GM12878 (cell line): ENCODE data around the gene DCTN2.

Experiments used
- BACH1 ChIP-seq: fragments of 450-650 bp; IDR thresholded peaks from 2 replicates; pipeline ENCODE4 v1.6.1; 2017; ENCODE audit warnings: mild to moderate bottlenecking, borderline replicate concordance
- CTCF ChIP-seq, 3 experiments: IDR thresholded peaks in 2 of 3; conservative IDR thresholded peaks in 1 of 3; 2 replicates each; pipeline ENCODE4 v1.5.1; 2011; ENCODE audit warnings: low read depth in 3 of 3, low read length in 3 of 3, mild to moderate bottlenecking in 3 of 3, control low read depth in 2 of 3, moderate library complexity in 2 of 3, inconsistent platforms in 1 of 3, mixed read lengths in 1 of 3; ENCODE audit not compliant: control insufficient read depth in 2 of 3, insufficient read depth in 1 of 3; ENCODE audit errors: extremely low read depth in 1 of 3
- ELK1 ChIP-seq: IDR thresholded peaks from 2 replicates; pipeline ENCODE4 v1.6.1; 2012; ENCODE audit warnings: low read depth, low read length, improper control_type of control experiment
- JUND ChIP-seq: IDR thresholded peaks from 2 replicates; pipeline ENCODE4 v1.6.1; 2012; ENCODE audit warnings: low read depth, mild to moderate bottlenecking, low read length, improper control_type of control experiment, moderate library complexity
- MXI1 ChIP-seq: fragments of 150-350 bp; IDR thresholded peaks from 2 replicates; pipeline ENCODE4 v1.6.1; 2011; ENCODE audit warnings: low read depth, mild to moderate bottlenecking, inconsistent platforms, low read length, improper control_type of control experiment
- MYB ChIP-seq: fragments of 150-350 bp; IDR thresholded peaks from 2 replicates; pipeline ENCODE4 v1.6.1; 2014; ENCODE audit warnings: mild to moderate bottlenecking, low read depth, low read length, borderline replicate concordance
- MYC ChIP-seq: IDR thresholded peaks from 2 replicates; pipeline ENCODE4 v1.6.1; 2011; ENCODE audit warnings: mild to moderate bottlenecking, low read length, moderate library complexity, inconsistent platforms; ENCODE audit not compliant: insufficient read depth, insufficient replicate concordance, insufficient read length, severe bottlenecking
- NFYA ChIP-seq: IDR thresholded peaks from 2 replicates; pipeline ENCODE4 v1.6.1; 2011; ENCODE audit warnings: low read depth, mild to moderate bottlenecking, low read length, improper control_type of control experiment, borderline replicate concordance
- POLR2A ChIP-seq: IDR thresholded peaks from 2 replicates; pipeline ENCODE4 v1.6.1; 2011; ENCODE audit warnings: low read depth, mild to moderate bottlenecking, low read length
- SP1 ChIP-seq: IDR thresholded peaks from one replicate; pipeline ENCODE4 v1.6.1; 2011; ENCODE audit warnings: low read depth, low read length
- SUZ12 ChIP-seq: fragments of 200-600 bp; sonication (generic); IDR thresholded peaks from one replicate; pipeline ENCODE4 v1.6.1; 2018; ENCODE audit warnings: antibody characterized with exemption, mild to moderate bottlenecking; ENCODE audit not compliant: unreplicated experiment
- YY1 ChIP-seq: IDR thresholded peaks from 2 replicates; pipeline ENCODE4 v1.6.1; 2011; ENCODE audit warnings: low read depth, mild to moderate bottlenecking, low read length
- ZNF274 ChIP-seq: IDR thresholded peaks from one replicate; pipeline ENCODE4 v1.8.0; 2011; ENCODE audit not compliant: insufficient read length, insufficient read depth

- TF ChIP-seq CTCF (IDR thresholded peaks at IDR 0.05 in 2 of 3, conservative IDR thresholded peaks at IDR 0.05 in 1 of 3; ENCODE audit: control insufficient read depth in 2 of 3, extremely low read depth in 1 of 3, insufficient read depth in 1 of 3, low read depth in 3 of 3, low read length in 3 of 3): no peak
- no peak for TF ChIP-seq ZNF274
- no peak for TF ChIP-seq MYC
- TF ChIP-seq MXI1: no peak
- TF ChIP-seq YY1: 0 out of 2 replicates have a peak, but pooled peaks have one; percentile 2
- TF ChIP-seq BACH1: no peak
- no peak for TF ChIP-seq SUZ12
- no peak for TF ChIP-seq ELK1
- TF ChIP-seq JUND: no peak
- no peak for TF ChIP-seq SP1
- TF ChIP-seq NFYA: no peak
- TF ChIP-seq POLR2A: no peak
- TF ChIP-seq MYB: no peak
Measured at GRCh38 chr12:57519796-57520052, 27.3 kb downstream of the DCTN2 start.
